ENCODE results near the gene GLMP.

- no peak for TF ChIP-seq POLR2A (IDR thresholded peaks at IDR 0.05)
- no peak for TF ChIP-seq CTCF (IDR thresholded peaks at IDR 0.05)
These were observed 44.0 kb downstream of the GLMP start for GRCh38 chr1:156251527-156251926.
